ENCODE data around the gene STAT1.

The STAT1 gene

DNA sequence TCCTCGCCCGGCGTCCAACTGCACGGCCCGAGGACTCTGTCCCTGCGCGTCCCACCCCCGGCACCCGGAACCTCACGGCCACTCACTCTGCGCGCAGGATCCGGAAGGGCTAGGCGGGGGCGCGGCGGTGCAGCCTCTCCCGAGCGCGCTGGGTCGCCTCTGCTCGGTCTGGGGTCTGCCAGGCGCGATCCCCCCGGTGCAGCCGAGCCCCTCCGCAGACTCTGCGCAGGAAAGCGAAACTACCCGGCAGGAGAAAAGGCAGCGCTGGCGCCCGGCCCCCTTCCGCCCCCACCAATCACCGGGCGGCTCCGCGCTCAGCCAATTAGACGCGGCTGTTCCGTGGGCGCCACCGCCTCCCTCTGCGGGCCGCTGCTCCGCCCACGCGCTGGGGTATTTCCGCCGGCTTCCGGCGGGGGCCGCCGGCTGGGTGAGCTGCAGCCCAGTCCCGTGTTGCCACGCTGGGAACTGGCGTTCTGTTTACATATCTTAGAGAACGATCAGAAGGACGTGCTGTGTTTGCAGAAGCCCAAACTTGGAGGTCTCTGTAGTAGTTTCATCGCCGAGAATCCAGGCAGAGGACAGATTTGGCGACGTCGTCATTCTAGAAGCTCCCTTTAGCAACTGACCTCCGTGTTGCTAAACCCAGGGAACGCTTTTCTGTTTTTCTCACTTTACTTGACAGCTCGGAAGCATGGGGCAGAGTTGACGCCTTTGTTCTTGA lies at the start of gene STAT1:
STAT1 (minus strand) TSS at position 240 of the 721 bp plus-strand sequence. CDS start 4,168 bp downstream, outside the sequence.
- Histone ChIP-seq H3K27me3 (replicated peaks; ENCODE audit: control insufficient read depth, insufficient read depth, low read length) (no peaks in the 10 kb centered on the region), H3K36me3 (ENCODE audit: control insufficient read depth, insufficient read depth, low read length, severe bottlenecking) (peaks cover 27% of the 10 kb centered on the region), H3K9me3 (ENCODE audit: control insufficient read depth, low read length) (no peaks in the 10 kb centered on the region), H3K9ac (ENCODE audit: low read length) (peak within 1 kb of the TSS; percentile 94), H3K4me1 (ENCODE audit: control insufficient read depth, insufficient read depth, low read length) (peaks cover 39% of the 10 kb centered on the region), H3K4me3 (ENCODE audit: low read length) (peak within 1 kb of the TSS; percentile 93)
- DNase-seq (ENCODE audit: low read depth) = peak; percentile 98

DNA sequence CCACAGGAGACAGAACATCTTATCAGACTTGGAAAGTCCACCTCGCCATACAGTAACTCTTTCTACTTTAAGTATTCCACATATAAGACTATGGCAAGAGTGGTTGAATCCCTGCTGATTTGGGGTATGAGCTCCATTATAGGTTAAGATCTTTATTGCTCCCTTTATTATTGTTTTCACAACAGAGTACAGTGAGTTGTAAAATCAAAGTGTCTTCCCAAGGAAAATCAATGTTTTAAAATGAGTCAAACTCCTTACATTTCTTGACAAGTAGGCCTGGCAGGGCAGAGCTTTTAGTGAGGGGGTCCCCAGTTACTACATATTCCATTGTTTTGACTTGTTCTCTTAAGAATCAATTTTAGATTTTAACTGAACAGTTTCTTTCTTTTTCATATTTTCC lies 49.6 kb upstream of the STAT1 start:
- Histone ChIP-seq H3K36me3 (ENCODE audit: control insufficient read depth, insufficient read depth, low read length, severe bottlenecking) (no peaks in the 10 kb centered on the region), H3K9me3 (ENCODE audit: control insufficient read depth, low read length) (no peaks in the 10 kb centered on the region), H3K9ac (ENCODE audit: low read length) (no peak overlapping the region), H3K4me3 (ENCODE audit: low read length) (no peak overlapping the region), H3K27me3 (replicated peaks; ENCODE audit: control insufficient read depth, insufficient read depth, low read length) (no peaks in the 10 kb centered on the region), H3K4me1 (ENCODE audit: control insufficient read depth, insufficient read depth, low read length) (peaks cover 22% of the 10 kb centered on the region)
- DNase-seq (ENCODE audit: low read depth) = no peak

DNA sequence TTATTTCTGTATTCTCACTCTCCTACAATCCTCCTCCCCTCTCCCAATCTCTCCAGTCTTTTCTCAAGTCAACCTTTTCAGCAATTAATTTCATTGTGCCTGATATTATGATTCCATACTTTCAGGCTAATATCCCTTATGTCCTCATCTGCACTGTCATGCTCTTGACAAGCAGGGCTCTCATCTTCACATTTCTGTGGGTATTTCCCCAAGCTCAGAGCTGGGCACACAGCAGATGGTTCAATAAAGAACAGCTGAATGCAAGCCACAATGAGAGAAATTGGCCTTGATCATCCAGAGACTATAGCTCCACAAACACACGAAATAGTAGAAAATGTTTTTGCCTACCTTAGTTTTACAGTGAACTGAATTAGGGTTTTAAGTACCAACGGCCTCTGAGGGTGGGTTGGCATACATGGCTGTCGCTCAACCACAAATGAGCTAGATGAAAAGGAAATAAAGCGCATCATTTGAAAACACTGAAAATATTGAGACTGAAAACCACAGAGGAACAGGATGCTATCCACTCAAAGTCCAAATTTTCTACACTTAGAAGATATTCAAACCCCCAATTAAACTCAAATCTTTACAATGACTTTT lies 47.5 kb upstream of the STAT1 start:
- no peak overlapping the region for H3K4me3 ChIP-seq (ENCODE audit: low read length)
- no peaks in the 10 kb centered on the region for H3K9me3 ChIP-seq (ENCODE audit: control insufficient read depth, low read length)
- DNase-seq (ENCODE audit: low read depth) = no peak
- H3K36me3 ChIP-seq (ENCODE audit: control insufficient read depth, insufficient read depth, low read length, severe bottlenecking) = no peaks in the 10 kb centered on the region
- H3K9ac ChIP-seq (ENCODE audit: low read length) = no peak overlapping the region
- peaks cover 11% of the 10 kb centered on the region for H3K4me1 ChIP-seq (ENCODE audit: control insufficient read depth, insufficient read depth, low read length)
- no peaks in the 10 kb centered on the region for H3K27me3 ChIP-seq (replicated peaks; ENCODE audit: control insufficient read depth, insufficient read depth, low read length)

DNA sequence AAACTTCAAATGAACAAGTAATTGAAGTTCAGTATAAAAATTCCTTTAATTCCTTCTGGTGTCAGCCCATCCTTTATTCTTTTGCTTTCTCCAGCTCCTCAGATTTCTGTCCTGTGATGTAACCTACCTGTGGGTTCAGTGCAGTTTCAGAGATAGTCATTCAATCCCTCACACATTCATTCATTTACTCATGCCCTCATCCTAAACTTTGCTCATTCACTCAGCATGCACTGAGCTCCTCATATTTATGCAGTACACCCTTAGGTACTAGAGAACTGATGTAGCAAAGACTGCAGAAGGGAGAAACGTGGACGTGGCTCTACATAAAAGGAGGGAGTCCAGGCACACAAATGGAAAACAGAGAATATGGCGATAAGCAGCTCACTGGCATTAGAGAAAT lies 45.3 kb upstream of the STAT1 start:
- H3K4me1 ChIP-seq (ENCODE audit: control insufficient read depth, insufficient read depth, low read length) = no peaks in the 10 kb centered on the region
- no peak for DNase-seq (ENCODE audit: low read depth)
- no peak overlapping the region for H3K9ac ChIP-seq (ENCODE audit: low read length)
- H3K9me3 ChIP-seq (ENCODE audit: control insufficient read depth, low read length) = no peaks in the 10 kb centered on the region
- H3K36me3 ChIP-seq (ENCODE audit: control insufficient read depth, insufficient read depth, low read length, severe bottlenecking) = no peaks in the 10 kb centered on the region
- no peaks in the 10 kb centered on the region for H3K27me3 ChIP-seq (replicated peaks; ENCODE audit: control insufficient read depth, insufficient read depth, low read length)
- H3K4me3 ChIP-seq (ENCODE audit: low read length) = no peak overlapping the region

DNA sequence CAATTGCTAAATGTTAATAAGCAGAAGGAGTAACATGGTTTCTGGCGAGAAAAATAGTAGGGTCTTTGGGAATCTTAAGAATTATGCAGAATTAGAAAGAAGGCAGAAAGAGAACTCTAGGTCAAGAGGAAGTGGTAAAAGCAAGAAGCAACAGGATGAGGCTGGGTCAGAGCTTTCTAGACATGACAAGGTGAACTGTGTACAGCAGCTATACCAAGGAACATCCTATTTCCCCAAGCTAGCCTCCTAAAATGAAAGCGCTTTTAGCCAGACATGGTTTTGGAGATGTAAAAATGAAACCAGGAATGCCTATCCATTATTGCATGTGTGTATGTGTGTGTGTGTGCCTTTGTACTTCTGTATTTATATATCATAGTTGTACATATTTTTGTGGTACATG lies 42.3 kb upstream of the STAT1 start:
- Histone ChIP-seq H3K36me3 (ENCODE audit: control insufficient read depth, insufficient read depth, low read length, severe bottlenecking) (no peaks in the 10 kb centered on the region), H3K27me3 (replicated peaks; ENCODE audit: control insufficient read depth, insufficient read depth, low read length) (no peaks in the 10 kb centered on the region), H3K9me3 (ENCODE audit: control insufficient read depth, low read length) (no peaks in the 10 kb centered on the region), H3K4me3 (ENCODE audit: low read length) (no peak overlapping the region), H3K4me1 (ENCODE audit: control insufficient read depth, insufficient read depth, low read length) (peaks cover 19% of the 10 kb centered on the region), H3K9ac (ENCODE audit: low read length) (no peak overlapping the region)
- no peak for DNase-seq (ENCODE audit: low read depth)

DNA sequence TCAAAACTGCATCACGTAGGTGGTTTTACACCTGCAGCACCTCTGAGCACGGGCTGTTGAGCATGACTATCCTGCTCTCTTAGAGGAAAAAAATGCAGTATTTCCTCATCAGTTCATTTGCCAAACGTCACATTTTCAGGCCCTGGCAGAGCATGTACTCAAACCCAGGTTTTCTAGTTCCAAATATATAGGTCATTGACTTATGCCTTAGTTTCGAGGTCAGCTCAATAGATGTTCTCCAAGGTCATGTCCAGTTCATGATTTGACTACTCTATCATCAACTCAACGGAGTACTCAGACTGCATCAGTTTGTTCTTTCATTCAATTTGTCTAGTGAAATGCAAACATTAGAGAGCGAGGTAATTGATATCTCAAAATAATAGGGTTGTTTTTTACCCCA lies 39.3 kb upstream of the STAT1 start:
- no peaks in the 10 kb centered on the region for H3K9me3 ChIP-seq (ENCODE audit: control insufficient read depth, low read length)
- H3K27me3 ChIP-seq (replicated peaks; ENCODE audit: control insufficient read depth, insufficient read depth, low read length) = no peaks in the 10 kb centered on the region
- no peaks in the 10 kb centered on the region for H3K36me3 ChIP-seq (ENCODE audit: control insufficient read depth, insufficient read depth, low read length, severe bottlenecking)
- no peak overlapping the region for H3K4me3 ChIP-seq (ENCODE audit: low read length)
- H3K4me1 ChIP-seq (ENCODE audit: control insufficient read depth, insufficient read depth, low read length) = peaks cover 45% of the 10 kb centered on the region
- no peak for DNase-seq (ENCODE audit: low read depth)
- no peak overlapping the region for H3K9ac ChIP-seq (ENCODE audit: low read length)

DNA sequence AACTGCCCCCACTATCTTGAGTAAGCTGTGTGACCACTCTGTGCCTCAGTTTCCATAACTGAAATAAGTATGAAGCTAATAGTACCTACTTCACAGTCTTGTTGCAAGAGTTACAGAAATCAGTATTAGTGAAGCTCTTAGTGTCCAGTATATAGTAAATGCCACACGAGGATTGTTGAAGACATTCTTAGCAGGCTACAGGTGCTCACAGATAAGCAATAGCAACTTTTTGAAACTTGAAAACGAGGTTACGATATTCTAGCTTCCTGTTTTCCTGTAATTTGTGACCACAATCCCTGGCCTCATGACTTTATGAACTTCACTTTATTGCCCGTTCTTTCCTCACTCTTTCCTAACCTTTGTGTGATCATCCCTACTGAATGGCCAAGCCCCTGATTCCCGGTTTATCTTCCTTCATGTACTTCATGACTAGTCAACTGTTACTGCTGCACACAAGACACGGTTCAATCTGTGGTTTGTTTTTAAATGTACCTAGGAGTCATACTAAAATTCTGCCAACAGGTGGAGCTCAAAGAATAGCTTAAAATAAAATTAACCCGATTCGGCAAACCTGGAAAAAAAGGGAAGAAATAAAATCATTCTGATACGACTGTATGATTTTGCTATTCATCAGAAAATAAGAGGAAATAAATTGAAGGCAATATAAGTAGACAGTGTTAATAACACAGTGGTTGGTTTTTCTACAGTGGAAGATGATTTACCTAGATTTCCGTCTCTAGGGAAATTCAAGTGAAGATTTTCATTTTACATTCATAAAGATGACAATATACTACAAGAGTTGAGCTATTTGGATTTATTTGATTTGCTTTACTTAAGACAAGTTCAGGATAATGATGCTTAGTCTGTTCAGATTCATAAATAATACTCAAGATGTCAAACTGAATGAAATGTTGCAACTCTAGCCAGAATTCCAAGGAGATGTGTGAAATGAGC lies 38.1 kb upstream of the STAT1 start:
- Histone ChIP-seq H3K4me3 (ENCODE audit: low read length) (peak overlapping the region; percentile 38), H3K36me3 (ENCODE audit: control insufficient read depth, insufficient read depth, low read length, severe bottlenecking) (no peaks in the 10 kb centered on the region), H3K9ac (ENCODE audit: low read length) (peak overlapping the region; percentile 84), H3K27me3 (replicated peaks; ENCODE audit: control insufficient read depth, insufficient read depth, low read length) (no peaks in the 10 kb centered on the region), H3K9me3 (ENCODE audit: control insufficient read depth, low read length) (no peaks in the 10 kb centered on the region), H3K4me1 (ENCODE audit: control insufficient read depth, insufficient read depth, low read length) (peaks cover 50% of the 10 kb centered on the region)
- DNase-seq (ENCODE audit: low read depth) = peak; percentile 87

DNA sequence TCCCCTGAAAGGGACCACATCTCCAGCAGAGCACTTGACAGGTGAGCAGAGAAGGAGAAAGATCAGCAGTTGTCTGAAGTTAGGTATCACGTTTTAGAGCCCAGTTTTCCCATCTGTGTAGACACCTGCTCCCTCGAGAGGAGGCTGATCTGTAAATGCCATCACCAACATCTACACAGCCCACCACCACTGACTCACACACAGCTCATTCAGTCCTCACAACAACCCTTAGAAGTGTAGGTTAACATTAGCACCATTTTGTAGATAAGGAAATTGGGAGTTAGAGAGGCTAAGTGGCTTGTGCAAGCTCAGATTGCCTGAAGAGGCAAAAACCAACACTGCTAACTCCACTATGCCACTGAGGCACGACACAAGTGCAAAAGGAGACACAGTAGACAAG lies 37.2 kb upstream of the STAT1 start:
- no peaks in the 10 kb centered on the region for H3K27me3 ChIP-seq (replicated peaks; ENCODE audit: control insufficient read depth, insufficient read depth, low read length)
- DNase-seq (ENCODE audit: low read depth) = no peak
- H3K4me3 ChIP-seq (ENCODE audit: low read length) = peak overlapping the region; percentile 49

DNA sequence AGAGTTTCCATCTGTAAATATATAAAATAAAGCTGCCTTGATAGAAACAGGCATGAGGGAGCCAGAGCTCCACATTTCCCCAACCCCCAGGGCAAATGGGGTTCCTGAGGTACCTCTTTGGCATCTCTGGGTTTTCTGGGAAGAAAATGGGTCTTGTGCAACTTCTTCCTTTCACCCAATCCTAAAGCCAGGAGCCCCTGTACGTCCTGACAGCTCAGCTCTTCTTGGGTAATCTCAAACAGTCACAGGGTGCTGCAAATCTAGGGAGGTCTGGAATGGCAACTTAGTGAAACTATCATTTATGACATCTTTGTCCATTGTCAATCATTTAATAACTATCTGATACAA lies 36.6 kb upstream of the STAT1 start:
- peak; percentile 85 for DNase-seq (ENCODE audit: low read depth)
- H3K4me1 ChIP-seq (ENCODE audit: control insufficient read depth, insufficient read depth, low read length) = peaks cover 50% of the 10 kb centered on the region
- H3K4me3 ChIP-seq (ENCODE audit: low read length) = peak overlapping the region; percentile 49
- H3K9me3 ChIP-seq (ENCODE audit: control insufficient read depth, low read length) = no peaks in the 10 kb centered on the region
- H3K36me3 ChIP-seq (ENCODE audit: control insufficient read depth, insufficient read depth, low read length, severe bottlenecking) = no peaks in the 10 kb centered on the region
- H3K27me3 ChIP-seq (replicated peaks; ENCODE audit: control insufficient read depth, insufficient read depth, low read length) = no peaks in the 10 kb centered on the region
- peak overlapping the region; percentile 84 for H3K9ac ChIP-seq (ENCODE audit: low read length)

More for the DNA sequence above, 37.2 kb upstream of the STAT1 start:
- Histone ChIP-seq H3K4me1 (ENCODE audit: control insufficient read depth, insufficient read depth, low read length) (peaks cover 50% of the 10 kb centered on the region), H3K9me3 (ENCODE audit: control insufficient read depth, low read length) (no peaks in the 10 kb centered on the region), H3K36me3 (ENCODE audit: control insufficient read depth, insufficient read depth, low read length, severe bottlenecking) (no peaks in the 10 kb centered on the region), H3K9ac (ENCODE audit: low read length) (peak overlapping the region; percentile 84)

DNA sequence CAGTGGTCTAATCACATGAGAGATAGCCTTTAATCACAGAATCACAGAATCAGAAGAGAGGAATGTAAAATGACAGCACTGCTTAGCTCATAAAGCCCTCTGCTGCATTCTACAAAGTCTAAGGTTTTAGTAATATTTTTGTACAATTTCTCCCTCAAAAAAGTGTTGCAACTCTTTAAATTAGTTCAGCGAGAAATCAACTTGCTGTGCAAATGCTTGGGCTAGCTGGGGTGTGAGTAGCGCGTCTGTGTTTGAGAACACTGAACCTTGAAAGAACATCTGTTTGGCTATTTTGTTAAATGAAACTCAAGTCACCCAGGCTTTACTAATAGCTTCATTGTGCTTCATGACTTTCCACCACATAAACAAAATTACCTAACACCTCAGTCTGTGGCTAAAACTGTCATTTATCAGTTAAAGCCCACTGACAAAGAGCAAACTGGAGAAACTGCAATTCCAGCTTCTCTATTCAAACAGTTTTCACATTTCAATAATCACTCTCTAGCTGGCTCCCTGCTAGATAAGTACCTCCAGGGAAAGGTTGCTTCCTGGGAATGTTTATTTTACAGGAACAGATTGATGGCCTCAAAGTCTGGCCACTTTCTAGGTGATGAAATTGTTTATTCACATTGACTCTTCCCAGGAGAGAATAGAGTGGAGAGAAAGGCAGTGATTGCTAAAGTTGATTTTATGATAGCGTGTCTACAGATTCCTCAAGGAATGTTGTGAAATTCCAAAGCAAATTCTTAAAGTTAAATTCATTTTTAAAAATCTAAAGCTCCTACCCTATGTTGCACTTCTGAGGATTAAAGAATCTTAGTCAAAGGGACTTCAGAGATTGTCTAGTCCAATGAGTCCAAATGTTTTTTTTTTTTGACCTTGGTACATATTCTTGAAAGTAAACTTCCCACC lies 36.0 kb upstream of the STAT1 start:
- Histone ChIP-seq H3K4me1 (ENCODE audit: control insufficient read depth, insufficient read depth, low read length) (peaks cover 57% of the 10 kb centered on the region), H3K36me3 (ENCODE audit: control insufficient read depth, insufficient read depth, low read length, severe bottlenecking) (no peaks in the 10 kb centered on the region), H3K27me3 (replicated peaks; ENCODE audit: control insufficient read depth, insufficient read depth, low read length) (no peaks in the 10 kb centered on the region), H3K9ac (ENCODE audit: low read length) (peak overlapping the region; percentile 84), H3K9me3 (ENCODE audit: control insufficient read depth, low read length) (no peaks in the 10 kb centered on the region), H3K4me3 (ENCODE audit: low read length) (peak overlapping the region; percentile 52)
- peak; percentile 86 for DNase-seq (ENCODE audit: low read depth)

Data from adipocyte (in vitro differentiated cells).